Renal cortex interstitium (tissue), 15 donors: Measurements from ENCODE around the gene ZBTB11. TPM values are rescaled to one million over a fixed set of nuclear protein-coding genes. Genes with fewer than 3 reads are reported as not detected.
"Not testable (repeated sequence)": the region's sequence is repeated elsewhere in the genome, so short reads cannot be mapped to it uniquely, and the experiment has no call there.

Experiments
- DNase-seq, 11 donors: peaks; one replicate each; pipeline ENCODE4 v3.0.0-alpha.2; 2013; ENCODE audit warnings: low read depth in 9 of 11, low spot score in 4 of 11; ENCODE audit errors: extremely low read depth in 1 of 11
- long read RNA-seq, 16 experiments: transcript quantifications; one replicate each; lab custom pipeline, GENCODE V29; 2026
- polyA plus RNA-seq, 3 donors: library from polyadenylated mRNA; unstranded; fragments of 120-200 nt; gene quantifications; one replicate each; pipeline ENCODE4 v1.2.1, GENCODE V29; 2013; ENCODE audit not compliant: insufficient read length in 3 of 3

The ZBTB11 gene
- 10 to 100 TPM; 20.5 to 24.0 (median 22.7) TPM for polyA plus RNA-seq
- long read RNA-seq, donor 1, full-length matches to known transcripts: 2 of 2 reads
- long read RNA-seq, donor 1, partial matches to known transcripts: 0 of 2 reads
- long read RNA-seq, donor 1, other reads (novel, unspliced or antisense): 0 of 2 reads
- long read RNA-seq, donor 2, full-length matches to known transcripts: 1 of 1 reads
- long read RNA-seq, donor 2, partial matches to known transcripts: 0 of 1 reads
- long read RNA-seq, donor 2, other reads (novel, unspliced or antisense): 0 of 1 reads
- long read RNA-seq, donor 3, full-length matches to known transcripts: 5 of 5 reads
- long read RNA-seq, donor 3, partial matches to known transcripts: 0 of 5 reads
- long read RNA-seq, donor 3, other reads (novel, unspliced or antisense): 0 of 5 reads
- long read RNA-seq, donor 4, partial matches to known transcripts: 5 of 5 reads
- long read RNA-seq, donor 4, other reads (novel, unspliced or antisense): 0 of 5 reads
- long read RNA-seq, donor 5: 0 reads
- long read RNA-seq, donor 6, full-length matches to known transcripts: 4 of 4 reads
- long read RNA-seq, donor 6, partial matches to known transcripts: 0 of 4 reads
- long read RNA-seq, donor 6, other reads (novel, unspliced or antisense): 0 of 4 reads
- long read RNA-seq, donor 7, full-length matches to known transcripts: 3 of 3 reads
- long read RNA-seq, donor 7, partial matches to known transcripts: 0 of 3 reads
- long read RNA-seq, donor 7, other reads (novel, unspliced or antisense): 0 of 3 reads
- long read RNA-seq, donor 8, full-length matches to known transcripts: 4 of 9 reads
- long read RNA-seq, donor 8, partial matches to known transcripts: 5 of 9 reads
- long read RNA-seq, donor 8, other reads (novel, unspliced or antisense): 0 of 9 reads
- long read RNA-seq, donor 9, full-length matches to known transcripts: 2 of 2 reads
- long read RNA-seq, donor 9, partial matches to known transcripts: 0 of 2 reads
- long read RNA-seq, donor 9, other reads (novel, unspliced or antisense): 0 of 2 reads
- long read RNA-seq, donor 10, full-length matches to known transcripts: 3 of 3 reads
- long read RNA-seq, donor 10, partial matches to known transcripts: 0 of 3 reads
- long read RNA-seq, donor 10, other reads (novel, unspliced or antisense): 0 of 3 reads
- long read RNA-seq, donor 11, full-length matches to known transcripts: 1 of 1 reads
- long read RNA-seq, donor 11, partial matches to known transcripts: 0 of 1 reads
- long read RNA-seq, donor 11, other reads (novel, unspliced or antisense): 0 of 1 reads
- long read RNA-seq, donor 12: 0 reads
- long read RNA-seq, donor 13, full-length matches to known transcripts: 3 of 3 reads
- long read RNA-seq, donor 13, partial matches to known transcripts: 0 of 3 reads
- long read RNA-seq, donor 13, other reads (novel, unspliced or antisense): 0 of 3 reads
- long read RNA-seq, donor 14, full-length matches to known transcripts: 2 of 2 reads
- long read RNA-seq, donor 14, partial matches to known transcripts: 0 of 2 reads
- long read RNA-seq, donor 14, other reads (novel, unspliced or antisense): 0 of 2 reads
- long read RNA-seq, donor 15, full-length matches to known transcripts: 2 of 2 reads
- long read RNA-seq, donor 15, partial matches to known transcripts: 0 of 2 reads
- long read RNA-seq, donor 15, other reads (novel, unspliced or antisense): 0 of 2 reads
- long read RNA-seq, donor 16, full-length matches to known transcripts: 10 of 16 reads
- long read RNA-seq, donor 16, partial matches to known transcripts: 6 of 16 reads
- long read RNA-seq, donor 16, other reads (novel, unspliced or antisense): 0 of 16 reads

DNA sequence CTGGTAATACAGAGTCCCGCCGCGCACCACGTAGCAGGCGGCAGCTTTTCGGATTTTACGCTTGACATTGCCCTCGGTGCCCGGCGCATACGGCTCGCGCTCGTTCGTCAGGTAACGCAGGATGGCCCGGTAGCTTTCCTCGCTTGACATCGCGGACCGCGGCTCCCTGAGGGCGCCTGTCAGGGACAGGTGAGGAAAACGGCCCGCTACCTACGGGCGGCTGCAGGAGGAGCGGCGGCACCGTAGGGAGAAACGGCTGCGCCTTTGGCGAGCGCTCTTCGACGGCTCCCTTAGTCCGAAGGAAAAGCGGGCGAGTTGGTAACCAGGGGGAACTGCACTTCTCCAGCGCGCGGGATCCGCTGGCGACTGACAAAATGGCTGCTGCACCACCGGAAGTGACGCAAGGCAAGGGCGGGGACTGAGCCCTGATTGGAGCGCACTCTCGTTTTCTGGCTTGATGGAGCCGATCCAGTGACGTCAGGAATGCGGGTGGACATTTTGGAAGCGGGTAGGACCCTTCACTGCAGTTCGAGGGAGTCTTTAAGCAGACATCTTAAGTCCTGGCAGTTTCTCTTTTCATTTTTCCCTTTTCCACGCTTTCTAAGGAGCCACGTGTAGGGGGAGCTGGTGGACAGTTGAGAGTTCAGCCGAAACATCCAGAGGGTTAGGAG lies at the start of gene ZBTB11:
ZBTB11 (minus strand) TSS at position 368 of the 671 bp plus-strand sequence; CDS start at position 150, 218 bp downstream.
- peak; percentile 100 for DNase-seq

GRCh38 chr3:101725890-101726275 lies 49.0 kb upstream of the ZBTB11 start:
- DNase-seq: no peak

DNA sequence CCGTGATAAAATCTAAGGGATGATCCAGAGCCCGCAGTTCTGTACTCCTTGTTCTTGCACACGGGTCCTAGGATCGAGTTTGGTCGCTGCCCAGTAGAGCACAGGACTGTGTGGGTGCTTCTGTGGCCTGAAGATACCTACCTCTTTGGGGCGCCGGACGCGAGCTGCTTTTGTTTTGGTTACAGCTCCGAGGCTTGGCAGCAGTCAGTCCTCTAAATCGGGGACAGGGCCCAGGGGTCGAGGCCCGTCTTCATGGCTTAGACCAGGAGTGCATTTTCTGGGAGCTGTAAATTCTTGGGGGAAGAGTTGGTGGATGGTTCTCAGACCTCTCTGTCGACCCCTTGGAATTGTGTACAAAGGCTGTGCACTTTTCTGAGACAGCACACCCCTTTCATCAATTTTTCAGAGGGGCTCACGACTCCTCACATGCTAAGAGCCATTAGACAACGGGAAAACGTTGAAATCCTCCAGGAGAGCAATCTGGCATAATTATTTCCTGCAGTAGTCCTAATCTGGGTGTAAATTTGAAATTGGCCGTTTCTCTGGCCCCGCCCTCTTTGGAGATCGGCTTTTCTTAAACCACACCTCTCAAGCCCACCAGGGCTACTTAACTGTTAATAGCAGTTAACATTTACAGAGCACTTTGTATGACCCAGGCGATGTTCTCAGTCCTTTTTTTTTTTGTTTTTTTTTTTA lies 48.4 kb upstream of the ZBTB11 start:
- peak in 10 of 11 donors; percentile 21 to 51 (median 30) for DNase-seq

- peak; percentile 80 to 94 (median 90) for DNase-seq
Measured at GRCh38 chr3:101724329-101725193, 47.6 kb upstream of the ZBTB11 start, which contains the start of gene CEP97. CEP97 (plus strand) TSS chr3:101724614; CDS start chr3:101724677, 63 bp downstream.

GRCh38 chr3:101722394-101723173 lies 45.7 kb upstream of the ZBTB11 start:
- no peak for DNase-seq

DNA sequence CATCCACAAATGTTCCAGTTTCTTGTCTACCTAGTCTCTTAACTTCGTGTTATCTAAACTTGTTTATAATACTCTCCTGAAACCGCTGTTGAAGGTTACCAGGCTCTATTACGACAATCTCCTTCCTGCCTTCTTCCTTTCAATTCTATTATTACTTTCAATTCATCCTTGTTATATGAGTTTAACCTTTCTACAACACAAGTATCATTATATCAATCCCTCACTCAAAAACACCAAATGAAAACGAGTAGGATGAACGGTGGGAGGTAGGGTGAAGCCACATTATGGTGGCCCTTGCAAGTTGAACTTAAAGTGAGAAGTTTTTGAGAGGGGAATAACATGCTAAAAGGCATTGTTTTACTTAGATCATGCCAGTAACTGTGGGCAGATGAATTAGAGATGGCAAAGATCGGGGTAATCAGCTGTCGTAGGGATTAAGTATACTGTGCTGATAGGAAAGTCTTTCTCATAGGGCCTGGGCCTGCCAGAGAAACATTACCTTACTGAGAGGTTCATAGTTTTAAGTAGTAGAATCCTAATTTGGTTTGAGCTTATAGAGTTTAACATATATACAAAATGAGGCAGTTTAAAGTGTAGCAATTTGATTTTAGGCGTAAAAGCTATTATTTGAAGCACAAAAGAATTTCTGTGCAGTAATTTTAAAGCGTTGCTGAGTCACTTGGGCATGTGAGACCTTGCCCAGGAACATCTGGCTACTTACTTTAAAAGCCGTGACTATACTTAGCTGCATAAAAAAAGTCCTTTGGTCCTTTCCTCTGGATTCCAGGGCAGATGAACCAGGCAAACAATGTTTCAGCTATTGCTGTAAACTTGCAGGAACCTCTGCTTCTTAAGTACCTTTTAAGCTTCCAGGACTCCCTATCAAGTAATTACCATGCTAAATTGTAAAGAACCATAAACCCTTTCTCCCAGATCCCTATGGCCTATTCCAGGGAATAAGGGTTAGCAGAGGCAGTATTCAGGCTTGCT lies 44.2 kb upstream of the ZBTB11 start:
- no peak for DNase-seq

GRCh38 chr3:101719604-101720185 lies 42.8 kb upstream of the ZBTB11 start:
- DNase-seq: no peak

DNA sequence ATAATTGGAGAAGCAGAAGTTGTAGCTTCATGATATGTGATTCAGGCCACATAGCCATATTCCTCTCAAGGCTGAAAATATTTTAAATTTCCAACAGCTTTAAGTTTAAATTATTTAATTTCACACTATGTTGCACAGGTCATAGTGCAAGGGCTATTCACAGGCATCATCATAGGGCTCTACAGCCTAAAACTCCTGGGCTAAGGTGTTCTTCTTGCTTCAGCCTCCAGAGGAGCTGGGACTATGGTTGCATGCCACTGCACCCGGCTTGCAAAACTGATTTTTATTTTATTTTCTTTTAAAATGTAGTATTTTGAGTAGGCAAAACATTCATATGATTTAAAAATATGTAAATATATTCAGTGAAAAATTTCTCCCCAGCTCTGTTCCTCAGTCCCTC lies 41.5 kb upstream of the ZBTB11 start:
- no peak for DNase-seq

- no peak for DNase-seq
Measured at GRCh38 chr3:101709126-101709525, 32.2 kb upstream of the ZBTB11 start.

DNA sequence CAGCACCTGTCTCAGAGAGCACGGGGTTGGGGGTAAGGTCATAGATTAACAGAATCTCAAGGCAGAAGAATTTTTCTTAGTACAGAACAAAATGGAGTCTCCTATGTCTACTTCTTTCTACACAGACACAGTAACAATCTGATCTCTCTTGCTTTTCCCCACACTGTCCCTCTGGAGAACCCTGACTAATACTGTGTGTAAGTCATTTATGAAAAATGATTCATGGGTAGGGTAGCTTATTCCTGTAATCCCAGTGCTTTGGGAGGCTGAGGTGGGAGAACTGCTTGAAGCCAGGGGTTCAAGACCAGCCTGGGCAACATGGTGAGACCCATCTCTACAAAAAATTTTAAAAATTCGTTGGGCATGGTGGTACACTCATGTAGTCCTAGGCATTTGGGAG lies 27.7 kb upstream of the ZBTB11 start:
- not testable (repeated sequence) for DNase-seq

DNA sequence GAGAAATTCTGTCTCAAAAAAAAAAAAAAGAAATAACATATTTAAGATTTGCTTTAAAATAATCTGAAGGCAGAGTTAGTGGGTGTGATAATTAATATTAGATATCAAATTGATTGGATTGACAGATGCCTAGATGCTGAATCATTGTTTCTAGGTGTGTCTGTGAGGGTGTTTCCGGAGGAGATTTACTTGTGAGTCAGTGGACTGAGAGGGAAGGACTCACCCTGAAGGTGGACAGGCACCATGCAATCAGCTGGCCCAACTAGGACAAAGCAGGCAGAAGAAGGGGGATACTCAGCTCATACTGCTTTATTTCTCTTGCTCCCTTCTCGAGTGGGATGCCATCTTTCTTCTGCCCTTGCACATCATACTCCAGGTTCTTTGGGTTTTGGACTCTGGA lies 26.2 kb upstream of the ZBTB11 start:
- no peak for DNase-seq

GRCh38 chr3:101702726-101703125 lies 25.8 kb upstream of the ZBTB11 start:
- no peak for DNase-seq

DNA sequence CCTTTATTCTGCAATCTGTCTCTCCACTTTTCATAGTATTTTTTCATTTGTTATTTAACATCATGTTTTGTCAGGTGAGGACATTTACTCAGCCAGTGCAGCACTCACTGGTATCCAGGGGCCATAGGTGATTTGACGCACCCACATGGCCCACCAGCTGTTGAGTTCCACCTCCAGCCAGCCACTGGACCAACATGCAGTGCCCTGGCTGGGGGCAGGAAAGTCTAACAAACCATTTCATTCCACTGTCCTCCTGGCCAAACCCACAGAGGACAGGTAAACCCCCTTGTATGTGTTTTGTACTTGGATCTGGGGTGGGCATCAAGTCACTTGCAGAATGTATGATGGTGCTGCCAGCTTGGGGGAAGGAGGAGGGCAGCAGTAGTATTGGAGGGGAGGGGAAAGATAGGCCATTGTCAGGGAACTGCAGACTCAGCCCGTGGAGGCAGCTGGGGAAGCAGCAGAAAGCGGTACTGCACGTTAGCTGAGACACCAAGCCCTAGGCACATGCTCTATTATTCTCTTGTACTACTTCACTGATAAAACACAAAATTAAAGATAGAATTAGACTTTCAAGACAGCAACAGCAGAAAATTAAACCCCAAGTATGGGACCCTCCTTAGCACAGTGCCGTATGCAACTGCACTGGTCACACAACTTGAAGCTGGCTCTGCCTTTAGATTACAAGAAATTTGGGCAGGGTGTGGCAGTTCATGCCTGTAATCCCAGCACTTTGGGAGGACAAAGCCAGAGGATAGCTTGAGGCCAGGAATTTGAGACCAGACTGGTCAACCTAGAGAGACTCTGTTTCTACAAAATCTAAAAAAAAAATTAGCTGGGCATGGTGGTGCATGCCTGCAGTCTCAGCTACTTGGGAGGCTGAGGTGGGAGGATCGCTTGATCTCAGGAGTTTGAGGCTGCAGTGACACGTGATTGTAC lies 25.0 kb upstream of the ZBTB11 start:
- DNase-seq: no peak
